WTC11 (cell line): ENCODE data around the gene GPC6. TPM values are rescaled to one million over a fixed set of nuclear protein-coding genes. Genes with fewer than 3 reads are reported as not detected.
A peak's percentile ranks its signal among the peaks of the same experiment; 100 is the strongest.

Source experiments
- ATAC-seq: fragments of 200-7000 bp; cut with Tn5 transposase; 2 replicates; pipeline ENCODE4 v1.10.0; 2021; ENCODE audit warnings: mild to moderate bottlenecking, moderate library complexity
- CTCF ChIA-PET: fragments of 300-600 bp; sonication (Branson Sonifier 250); formaldehyde crosslinking; loops from one replicate; lab custom pipeline; 2021; ENCODE audit warnings: antibody characterized with exemption; lab: Charles Lee
- POLR2A ChIA-PET: fragments of 350-600 bp; sonication (Branson Sonifier 250); formaldehyde crosslinking; loops from one replicate; lab custom pipeline; 2021; ENCODE audit warnings: antibody characterized with exemption; lab: Charles Lee
- DNase-seq: peaks from one replicate; pipeline ENCODE4 v3.0.0; 2021; ENCODE audit warnings: low spot score
- H3K27ac Mint-ChIP-seq: 2 replicates; pipeline ENCODE4 v1.8.0; 2021; ENCODE audit warnings: mixed read lengths
- H3K27me3 Mint-ChIP-seq: 2 replicates; pipeline ENCODE4 v1.8.0; 2021; ENCODE audit warnings: low read depth, mild to moderate bottlenecking, moderate library complexity, mixed read lengths
- H3K36me3 Mint-ChIP-seq: 2 replicates; pipeline ENCODE4 v1.8.0; 2021; ENCODE audit warnings: mixed read lengths
- H3K4me1 Mint-ChIP-seq: 2 replicates; pipeline ENCODE4 v1.8.0; 2022; ENCODE audit warnings: mixed read lengths
- H3K4me3 Mint-ChIP-seq: 2 replicates; pipeline ENCODE4 v1.8.0; 2021; ENCODE audit warnings: mild to moderate bottlenecking, moderate library complexity, mixed read lengths
- H3K9me3 Mint-ChIP-seq: 2 replicates; pipeline ENCODE4 v1.8.0; 2021; ENCODE audit warnings: mixed read lengths
- AR ChIP-seq: fragments of 250-450 bp; sonication (Bioruptor Pico); IDR thresholded peaks from 2 replicates; pipeline ENCODE4 v1.9.0; 2021; ENCODE audit warnings: mild to moderate bottlenecking
- E2F5 ChIP-seq: sonication (generic); formaldehyde crosslinking; IDR thresholded peaks from 2 replicates; pipeline ENCODE4 v1.8.1; 2022; ENCODE audit warnings: mild to moderate bottlenecking, moderate library complexity, missing genetic modification reagents
- ELF4 ChIP-seq: sonication (generic); formaldehyde crosslinking; IDR thresholded peaks from 2 replicates; pipeline ENCODE4 v1.8.1; 2022; ENCODE audit warnings: low read depth, mild to moderate bottlenecking, moderate library complexity, missing genetic modification reagents
- ESRRA ChIP-seq: sonication (generic); formaldehyde crosslinking; IDR thresholded peaks from 2 replicates; pipeline ENCODE4 v1.8.1; 2022; ENCODE audit warnings: mild to moderate bottlenecking, missing genetic modification reagents, borderline replicate concordance
- ETV6 ChIP-seq: sonication (generic); formaldehyde crosslinking; IDR thresholded peaks from 2 replicates; pipeline ENCODE4 v1.8.1; 2022; ENCODE audit warnings: mild to moderate bottlenecking, missing genetic modification reagents
- FOXJ3 ChIP-seq: sonication (generic); formaldehyde crosslinking; IDR thresholded peaks from 2 replicates; pipeline ENCODE4 v1.9.0; 2021; ENCODE audit warnings: missing genetic modification reagents, mild to moderate bottlenecking, borderline replicate concordance
- FOXP4 ChIP-seq: sonication (generic); formaldehyde crosslinking; IDR thresholded peaks from 2 replicates; pipeline ENCODE4 v1.8.0; 2022; ENCODE audit warnings: mild to moderate bottlenecking, missing genetic modification reagents
- IRF2 ChIP-seq: sonication (generic); formaldehyde crosslinking; IDR thresholded peaks from 2 replicates; pipeline ENCODE4 v1.8.0; 2022; ENCODE audit warnings: low read depth, missing genetic modification reagents, borderline replicate concordance
- JAZF1 ChIP-seq: fragments of 250-450 bp; sonication (Bioruptor Pico); IDR thresholded peaks from 2 replicates; pipeline ENCODE4 v1.9.0; 2021; ENCODE audit warnings: moderate library complexity, mild to moderate bottlenecking, inconsistent platforms
- MLX ChIP-seq: sonication (generic); formaldehyde crosslinking; IDR thresholded peaks from 2 replicates; pipeline ENCODE4 v1.8.1; 2023; ENCODE audit warnings: mild to moderate bottlenecking, missing genetic modification reagents, moderate library complexity
- NFYB ChIP-seq: sonication (generic); formaldehyde crosslinking; conservative IDR thresholded peaks from 2 replicates; pipeline ENCODE4 v1.8.0; 2022; ENCODE audit warnings: low read depth, missing genetic modification reagents
- NR2C2 ChIP-seq: sonication (generic); formaldehyde crosslinking; IDR thresholded peaks from 2 replicates; pipeline ENCODE4 v1.8.0; 2022; ENCODE audit warnings: mild to moderate bottlenecking, missing genetic modification reagents
- NR3C1 ChIP-seq: sonication (generic); formaldehyde crosslinking; conservative IDR thresholded peaks from 2 replicates; pipeline ENCODE4 v1.8.1; 2023; ENCODE audit warnings: low read depth, mild to moderate bottlenecking, missing genetic modification reagents
- SMAD3 ChIP-seq: sonication (generic); formaldehyde crosslinking; IDR thresholded peaks from 2 replicates; pipeline ENCODE4 v1.8.0; 2022; ENCODE audit warnings: missing genetic modification reagents, mild to moderate bottlenecking, borderline replicate concordance
- SMAD4 ChIP-seq: sonication (generic); formaldehyde crosslinking; IDR thresholded peaks from 2 replicates; pipeline ENCODE4 v1.8.0; 2022; ENCODE audit warnings: mild to moderate bottlenecking, missing genetic modification reagents
- SOX15 ChIP-seq: fragments of 250-450 bp; sonication (Bioruptor Pico); IDR thresholded peaks from 2 replicates; pipeline ENCODE4 v1.9.0; 2021; ENCODE audit warnings: mild to moderate bottlenecking
- TEAD4 ChIP-seq: sonication (generic); formaldehyde crosslinking; IDR thresholded peaks from 2 replicates; pipeline ENCODE4 v1.8.0; 2022; ENCODE audit warnings: mild to moderate bottlenecking, missing genetic modification reagents
- ZBTB43 ChIP-seq: sonication (generic); formaldehyde crosslinking; IDR thresholded peaks from 2 replicates; pipeline ENCODE4 v1.8.1; 2023; ENCODE audit warnings: mild to moderate bottlenecking, missing genetic modification reagents
- ZMAT4 ChIP-seq: fragments of 250-450 bp; sonication (Bioruptor Pico); IDR thresholded peaks from 2 replicates; pipeline ENCODE4 v1.9.0; 2021; ENCODE audit warnings: mild to moderate bottlenecking
- ZNF416 ChIP-seq: fragments of 250-450 bp; sonication (Bioruptor Pico); IDR thresholded peaks from 2 replicates; pipeline ENCODE4 v1.9.0; 2021; ENCODE audit warnings: mild to moderate bottlenecking, inconsistent platforms
- ZNF423 ChIP-seq: fragments of 250-450 bp; sonication (Bioruptor Pico); IDR thresholded peaks from 2 replicates; pipeline ENCODE4 v2.1.2; 2022; ENCODE audit warnings: mild to moderate bottlenecking, moderate library complexity
- ZNF512 ChIP-seq: sonication (generic); formaldehyde crosslinking; IDR thresholded peaks from 2 replicates; pipeline ENCODE4 v1.8.1; 2022; ENCODE audit warnings: missing genetic modification reagents, borderline replicate concordance
- total RNA-seq: library from RNA; stranded (reverse); gene quantifications from 3 replicates; pipeline ENCODE4 v1.2.3, GENCODE V29; 2021

GPC6 gene
- total RNA-seq, 1 experiment from 2014 or later, result 19.5 TPM

- Mint-ChIP-seq H3K36me3 (no peaks in the 10 kb centered on the region), H3K27ac (no peak overlapping the region), H3K4me3 (no peak overlapping the region), H3K27me3 (no peaks in the 10 kb centered on the region), H3K4me1 (peaks cover 13% of the 10 kb centered on the region), H3K9me3 (no peaks in the 10 kb centered on the region)
- no peak for TF ChIP-seq FOXP4
- no peak for TF ChIP-seq IRF2
- TF ChIP-seq SMAD4 (CRISPR knock-in tag), result no peak
- TF ChIP-seq ZNF416 (CRISPR knock-in tag), result no peak
- no peak for TF ChIP-seq TEAD4 (CRISPR knock-in tag)
- no peak for TF ChIP-seq SMAD3 (CRISPR knock-in tag)
- TF ChIP-seq NR3C1 (CRISPR knock-in tag), result no peak
- no peak for TF ChIP-seq ZNF512 (CRISPR knock-in tag)
- TF ChIP-seq ZMAT4 (CRISPR knock-in tag), result no peak
- no peak for TF ChIP-seq SOX15 (CRISPR knock-in tag)
- TF ChIP-seq AR (CRISPR knock-in tag), result no peak
- TF ChIP-seq ELF4 (CRISPR knock-in tag), result no peak
- no peak for TF ChIP-seq NFYB
- no peak for ATAC-seq
- ChIA-PET CTCF (no interaction called here), POLR2A (no interaction called here)
- no peak for DNase-seq
Measured at GRCh38 chr13:93857126-93857525, 630.5 kb downstream of the GPC6 start.

- no peaks in the 10 kb centered on the region for H3K9me3 Mint-ChIP-seq
- POLR2A ChIA-PET, result no interaction called here
- TF ChIP-seq ZBTB43 (CRISPR knock-in tag) (no peak), NR3C1 (CRISPR knock-in tag) (no peak)
- no peak overlapping the region for H3K4me3 Mint-ChIP-seq
- no peaks in the 10 kb centered on the region for H3K36me3 Mint-ChIP-seq
- no peak for DNase-seq
- peaks cover 13% of the 10 kb centered on the region for H3K4me1 Mint-ChIP-seq
- no peak overlapping the region for H3K27ac Mint-ChIP-seq
- ATAC-seq, result no peak
- no peaks in the 10 kb centered on the region for H3K27me3 Mint-ChIP-seq
- CTCF ChIA-PET, result no interaction called here
Measured at GRCh38 chr13:93859716-93860115, 633.1 kb downstream of the GPC6 start.

GRCh38 chr13:93861818-93862217 is 635.2 kb downstream of the GPC6 start:
- Mint-ChIP-seq H3K27ac (peak overlapping the region; percentile 21; the same call in 1 of the 2 replicates), H3K27me3 (no peaks in the 10 kb centered on the region), H3K9me3 (no peaks in the 10 kb centered on the region), H3K4me1 (peaks cover 8% of the 10 kb centered on the region; the same call in 1 of the 2 replicates), H3K4me3 (no peak overlapping the region), H3K36me3 (no peaks in the 10 kb centered on the region)
- DNase-seq, result no peak
- ChIA-PET CTCF (no interaction called here), POLR2A (interaction anchor here (0.5 to 0.6 kb wide), 2 partner anchors 82 to 1256 kb away, joined by 3 read pairs; no protein-coding TSS in a partner anchor)
- ATAC-seq, result peak; percentile 48
- TF ChIP-seq IRF2, result no peak
- TF ChIP-seq ETV6 (CRISPR knock-in tag), result no peak
- no peak for TF ChIP-seq NR2C2 (CRISPR knock-in tag)
- TF ChIP-seq JAZF1 (CRISPR knock-in tag), result no peak
- no peak for TF ChIP-seq MLX (CRISPR knock-in tag)
- no peak for TF ChIP-seq ZNF423 (CRISPR knock-in tag)
- TF ChIP-seq FOXJ3, result no peak
- no peak for TF ChIP-seq ESRRA (CRISPR knock-in tag)
- no peak for TF ChIP-seq E2F5 (CRISPR knock-in tag)
